Amniotic epithelial cell (primary cell): ENCODE data around the gene CDH11.
A peak's percentile ranks its signal among the peaks of the same experiment; 100 is the strongest.

ENCODE experiments used
- DNase-seq: peaks from one replicate; pipeline ENCODE4 v3.0.0-alpha.2; 2010; ENCODE audit warnings: low read depth

The CDH11 gene, protein sequence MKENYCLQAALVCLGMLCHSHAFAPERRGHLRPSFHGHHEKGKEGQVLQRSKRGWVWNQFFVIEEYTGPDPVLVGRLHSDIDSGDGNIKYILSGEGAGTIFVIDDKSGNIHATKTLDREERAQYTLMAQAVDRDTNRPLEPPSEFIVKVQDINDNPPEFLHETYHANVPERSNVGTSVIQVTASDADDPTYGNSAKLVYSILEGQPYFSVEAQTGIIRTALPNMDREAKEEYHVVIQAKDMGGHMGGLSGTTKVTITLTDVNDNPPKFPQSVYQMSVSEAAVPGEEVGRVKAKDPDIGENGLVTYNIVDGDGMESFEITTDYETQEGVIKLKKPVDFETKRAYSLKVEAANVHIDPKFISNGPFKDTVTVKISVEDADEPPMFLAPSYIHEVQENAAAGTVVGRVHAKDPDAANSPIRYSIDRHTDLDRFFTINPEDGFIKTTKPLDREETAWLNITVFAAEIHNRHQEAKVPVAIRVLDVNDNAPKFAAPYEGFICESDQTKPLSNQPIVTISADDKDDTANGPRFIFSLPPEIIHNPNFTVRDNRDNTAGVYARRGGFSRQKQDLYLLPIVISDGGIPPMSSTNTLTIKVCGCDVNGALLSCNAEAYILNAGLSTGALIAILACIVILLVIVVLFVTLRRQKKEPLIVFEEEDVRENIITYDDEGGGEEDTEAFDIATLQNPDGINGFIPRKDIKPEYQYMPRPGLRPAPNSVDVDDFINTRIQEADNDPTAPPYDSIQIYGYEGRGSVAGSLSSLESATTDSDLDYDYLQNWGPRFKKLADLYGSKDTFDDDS

DNA sequence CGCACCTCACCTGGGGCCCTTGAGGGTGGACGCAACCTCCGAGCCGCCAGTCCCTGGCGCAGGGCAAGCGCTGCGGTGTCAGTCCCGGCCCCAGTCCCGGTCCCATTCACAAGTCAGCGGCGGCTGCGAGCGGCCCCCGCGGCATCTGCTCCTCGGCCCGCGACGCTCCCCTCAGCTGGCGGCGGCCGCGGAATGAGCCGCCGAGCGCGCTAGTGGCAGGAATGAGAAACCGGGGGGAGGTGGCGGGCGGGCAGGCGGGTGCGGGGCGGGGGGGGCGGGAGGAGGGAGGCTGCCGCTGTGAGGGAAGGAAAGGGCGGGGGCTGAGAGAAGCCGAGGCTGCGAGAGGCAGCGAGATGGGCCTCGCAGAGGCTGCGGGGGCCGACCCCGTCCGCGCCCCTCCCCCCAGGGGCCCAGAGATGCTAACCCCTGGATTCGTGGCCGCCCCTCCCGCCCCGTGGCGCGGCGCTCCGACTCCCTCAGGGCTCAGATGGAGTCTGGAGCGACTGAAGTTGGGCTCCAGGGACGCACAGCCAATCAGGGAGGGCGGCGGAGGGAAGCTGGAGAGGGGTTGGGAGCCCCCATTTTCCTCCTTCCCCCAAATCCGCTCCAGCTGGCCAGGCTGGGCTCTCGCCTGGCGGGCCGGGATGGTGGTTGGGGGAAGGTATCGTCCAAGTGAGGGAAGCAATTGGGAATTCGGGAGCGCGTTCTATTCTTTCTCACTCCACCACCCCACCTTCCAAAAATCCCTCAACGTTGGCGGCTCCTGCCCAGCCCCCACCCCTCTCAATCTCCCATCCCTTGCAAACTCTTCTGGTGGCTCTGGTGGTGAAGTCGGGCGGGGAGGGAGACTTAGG lies at the start of gene CDH11:
Gene CDH11, minus strand, starts transcription at position 194 of the 854 bp plus-strand sequence. CDS start 117,194 bp downstream, outside the sequence.
- peak; percentile 82 for DNase-seq

DNA sequence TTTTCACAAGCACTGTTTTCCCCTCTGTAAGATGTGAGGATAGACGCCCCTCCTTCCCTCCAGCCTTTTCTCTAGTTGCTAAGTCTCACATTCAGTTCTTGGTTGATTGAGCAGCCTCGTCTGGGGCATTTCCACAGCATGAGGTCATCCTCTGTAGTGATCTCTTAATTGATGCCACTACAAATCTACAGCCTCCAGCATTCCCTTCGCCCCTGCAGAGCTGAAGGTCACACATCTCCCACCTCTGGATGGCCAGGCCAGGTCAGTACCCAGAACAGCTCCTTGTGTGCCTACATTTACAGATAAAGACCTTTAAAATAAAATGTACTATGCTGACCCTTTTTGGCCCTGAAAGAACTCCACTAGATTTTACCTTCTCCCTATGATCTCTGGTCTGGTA lies 32.5 kb upstream of the CDH11 start:
- DNase-seq: peak; percentile 31

DNA sequence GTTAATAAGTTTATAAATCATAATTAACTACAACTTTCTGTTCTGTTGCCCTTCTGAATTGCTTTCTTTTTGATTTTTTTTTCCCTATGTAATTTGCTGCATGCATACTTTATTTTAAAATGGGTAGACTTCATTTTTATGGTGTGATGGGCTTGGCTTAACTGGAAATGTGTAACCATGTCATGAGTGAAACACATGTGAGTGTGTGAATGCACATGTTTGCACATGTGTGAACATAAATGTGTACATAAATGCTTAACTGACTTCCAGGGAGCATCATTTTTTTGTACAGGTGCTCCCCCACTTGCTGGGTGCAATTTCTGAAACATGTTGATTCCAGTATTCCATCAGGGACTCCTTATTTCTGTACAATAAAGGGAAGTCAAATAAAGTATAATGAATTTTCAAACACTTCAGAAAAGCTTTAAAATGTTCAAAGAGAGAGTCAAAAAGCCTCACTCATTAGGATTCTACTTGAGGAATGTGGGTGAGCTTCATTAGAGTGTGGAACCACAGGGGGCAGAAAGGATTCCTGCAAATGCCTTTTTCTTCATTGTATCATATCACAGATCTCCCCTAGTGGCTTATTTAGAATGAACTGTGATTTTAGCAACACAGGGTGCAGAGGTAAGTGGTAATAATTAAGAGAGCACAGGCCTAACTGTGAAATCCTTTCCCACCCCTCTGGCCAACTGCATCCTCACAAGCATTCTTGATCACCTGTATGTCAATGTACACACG lies 31.7 kb upstream of the CDH11 start:
- DNase-seq: no peak

DNA sequence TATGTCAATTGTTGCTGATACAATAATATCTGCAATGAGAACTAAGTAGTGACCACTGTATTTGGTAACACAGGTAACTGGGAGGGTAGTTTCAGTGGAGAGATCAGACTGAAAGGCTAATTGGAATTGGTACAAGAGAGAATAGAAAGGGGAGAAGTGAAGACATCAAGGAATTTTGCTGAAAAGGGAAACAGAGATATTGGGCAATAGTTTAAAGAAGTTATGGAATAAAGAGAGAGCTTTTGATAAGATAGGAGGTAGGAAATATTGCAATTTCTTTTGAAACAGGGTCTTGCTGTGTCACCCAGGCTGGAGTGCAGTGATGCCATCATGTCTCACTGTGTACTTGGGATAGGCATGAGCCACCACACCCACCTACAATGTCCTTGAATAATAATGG lies 26.9 kb upstream of the CDH11 start:
- peak; percentile 13 for DNase-seq

DNA sequence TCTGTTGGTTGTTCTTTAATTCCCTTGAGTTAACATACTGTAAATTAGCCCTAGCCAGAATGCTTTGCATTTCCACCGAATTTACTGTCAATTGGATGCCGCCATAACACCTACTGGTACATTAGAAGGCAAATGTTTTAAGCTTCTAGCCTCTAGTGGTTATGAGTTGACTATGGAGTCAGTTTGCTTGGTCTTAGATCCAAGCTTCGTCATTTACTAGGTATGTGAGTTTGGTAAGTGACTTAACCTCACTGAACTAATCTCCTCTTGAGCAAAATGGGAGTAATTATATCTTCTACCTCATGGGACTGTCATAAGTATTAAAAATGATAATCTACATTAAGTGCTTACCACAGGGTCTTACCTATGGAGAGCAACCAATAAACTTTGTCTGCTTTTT lies 20.4 kb upstream of the CDH11 start:
- peak; percentile 20 for DNase-seq

DNA sequence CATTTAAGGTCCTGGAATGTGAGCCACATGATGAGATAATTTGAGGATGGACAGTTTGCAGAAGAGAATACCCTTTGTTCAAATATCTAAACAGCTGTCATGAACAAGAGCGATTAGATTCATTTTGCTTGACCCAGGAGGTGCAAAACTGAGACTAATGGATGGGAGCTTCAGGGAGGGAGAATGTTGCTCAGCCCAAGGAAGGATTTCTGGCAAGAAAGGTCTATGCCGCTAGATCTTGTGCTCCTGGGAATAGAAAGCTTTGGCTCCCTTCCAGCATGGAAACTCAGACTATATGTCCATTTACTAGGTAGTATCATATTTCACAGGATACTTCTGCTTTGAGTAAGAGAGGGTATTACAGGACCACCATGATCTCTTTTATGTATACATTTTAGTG lies 14.8 kb upstream of the CDH11 start:
- DNase-seq: no peak

- DNase-seq: no peak
Measured at GRCh38 chr16:65126845-65127624, 5.2 kb upstream of the CDH11 start.

DNA sequence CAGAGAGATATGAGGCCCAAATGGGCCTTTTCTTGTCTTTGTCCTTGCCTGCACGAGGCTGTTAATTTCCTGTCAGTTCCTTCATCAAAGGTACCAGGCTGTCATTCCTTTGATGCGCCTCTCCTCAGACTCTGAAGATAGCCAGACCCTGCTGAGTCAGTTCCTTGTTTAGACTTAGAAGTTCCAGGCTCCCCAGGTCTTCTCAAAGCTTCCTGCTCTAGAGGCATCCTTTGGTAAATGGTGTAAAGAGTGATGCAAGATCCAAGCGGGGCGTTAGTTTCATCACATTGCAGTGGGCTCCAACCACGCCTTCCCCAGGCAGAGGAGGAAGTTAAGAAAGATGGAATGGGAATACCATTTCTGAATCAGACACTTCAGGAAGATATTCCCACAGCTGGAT lies 4.0 kb upstream of the CDH11 start:
- peak; percentile 96 for DNase-seq

DNA sequence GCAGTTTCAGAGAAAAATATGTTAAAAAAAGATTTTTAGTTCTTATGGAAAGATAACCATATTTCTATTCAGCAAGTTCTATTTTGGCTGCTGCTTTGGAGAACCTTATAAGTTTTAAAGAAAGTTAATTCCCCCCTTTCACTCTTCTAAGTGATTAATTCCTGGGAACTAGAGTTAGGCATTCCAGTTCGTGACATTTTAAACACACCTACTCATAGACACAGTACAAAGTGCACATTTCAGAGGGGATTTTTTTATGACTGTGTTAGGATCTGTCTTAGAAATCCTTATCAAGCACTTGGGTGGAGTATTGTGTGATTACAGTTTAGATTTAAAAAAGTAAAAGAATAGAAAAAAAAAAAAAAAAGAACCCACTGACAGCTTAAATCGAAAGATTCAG lies 3.5 kb upstream of the CDH11 start:
- DNase-seq: peak; percentile 41

GRCh38 chr16:65124596-65124995 lies 2.7 kb upstream of the CDH11 start:
- DNase-seq: peak; percentile 61

DNA sequence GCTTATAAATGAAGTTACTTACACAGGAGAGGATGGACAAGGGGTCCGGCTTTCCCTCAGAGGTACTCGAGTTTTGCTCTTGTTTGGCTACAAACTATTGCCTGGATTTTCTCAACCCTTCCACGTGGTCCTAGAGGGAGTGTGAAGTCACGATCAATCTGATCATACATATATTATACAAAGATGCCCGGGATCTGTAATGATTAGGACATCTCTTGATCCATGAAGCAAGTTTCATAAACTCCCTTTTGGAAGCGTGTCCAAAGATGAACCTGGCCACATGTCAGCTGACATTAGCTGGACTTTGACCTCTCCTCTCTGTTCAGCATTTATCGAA lies 2.3 kb upstream of the CDH11 start:
- DNase-seq: no peak

DNA sequence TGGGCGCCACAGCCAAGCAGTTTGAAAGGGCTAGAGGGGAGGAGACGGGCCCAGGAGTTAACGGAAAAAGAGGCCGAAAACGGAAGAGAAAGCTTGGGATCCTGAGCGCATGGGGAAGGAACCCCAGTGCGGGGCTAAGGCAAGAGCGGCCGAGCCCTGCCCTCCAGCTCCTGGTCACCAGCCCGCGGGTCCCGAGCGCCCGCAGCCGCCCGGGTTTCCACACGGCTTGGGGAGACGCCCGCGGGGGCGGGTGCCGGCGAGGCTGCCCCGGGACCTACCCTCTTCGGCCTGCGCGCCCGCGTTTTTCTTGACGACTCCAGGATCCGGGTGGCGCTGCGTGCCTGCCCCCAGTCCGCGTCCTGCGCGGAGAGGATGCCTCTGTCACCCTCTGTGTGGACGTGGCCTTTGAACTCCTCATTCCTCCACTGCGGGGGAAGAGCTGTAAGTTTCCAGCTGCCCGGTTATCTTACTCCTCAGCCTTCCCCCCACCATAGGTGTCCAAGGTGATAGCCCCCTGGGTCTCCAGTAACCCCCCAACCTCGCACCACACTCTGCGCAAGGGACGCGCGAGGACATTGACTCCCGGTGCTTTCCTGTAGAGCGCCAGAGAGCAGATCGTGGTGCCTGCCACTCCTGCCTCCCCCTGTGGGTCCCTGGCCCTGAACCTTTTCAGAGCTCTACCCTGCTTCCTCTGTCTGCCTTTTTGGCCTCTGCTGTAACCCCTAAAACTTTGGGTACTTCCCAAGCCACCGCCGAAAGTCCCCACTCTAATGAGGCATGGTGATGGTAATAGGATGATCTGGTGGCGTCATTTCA lies 1.7 kb upstream of the CDH11 start:
- peak; percentile 13 for DNase-seq

GRCh38 chr16:65122724-65123395 lies 997 bp upstream of the CDH11 start:
- DNase-seq: peak; percentile 63

- peak; percentile 29 for DNase-seq
Measured at GRCh38 chr16:65120831-65121721, 787 bp downstream of the CDH11 start.

DNA sequence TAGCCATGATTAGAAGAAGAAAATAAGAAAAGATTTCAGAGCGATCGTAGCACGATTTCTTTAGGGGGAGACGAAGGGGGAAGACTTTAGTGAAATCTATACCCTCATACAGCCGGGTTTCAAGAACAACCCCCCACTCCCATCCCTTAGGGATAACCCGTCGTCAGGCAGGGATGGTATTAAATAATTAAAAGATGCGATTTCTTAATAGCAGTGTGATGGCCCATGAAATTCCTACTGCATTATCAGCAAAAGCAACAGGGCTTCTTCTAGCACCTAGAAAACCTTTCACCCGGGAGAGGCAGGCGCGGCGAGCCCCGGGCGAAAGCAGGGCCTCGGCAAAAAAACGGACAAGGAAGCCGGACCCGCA lies 1.4 kb downstream of the CDH11 start:
- no peak for DNase-seq

- DNase-seq: peak; percentile 50
Measured at GRCh38 chr16:65119901-65120401, 1.9 kb downstream of the CDH11 start.

GRCh38 chr16:65119435-65119834 lies 2.4 kb downstream of the CDH11 start:
- no peak for DNase-seq

DNA sequence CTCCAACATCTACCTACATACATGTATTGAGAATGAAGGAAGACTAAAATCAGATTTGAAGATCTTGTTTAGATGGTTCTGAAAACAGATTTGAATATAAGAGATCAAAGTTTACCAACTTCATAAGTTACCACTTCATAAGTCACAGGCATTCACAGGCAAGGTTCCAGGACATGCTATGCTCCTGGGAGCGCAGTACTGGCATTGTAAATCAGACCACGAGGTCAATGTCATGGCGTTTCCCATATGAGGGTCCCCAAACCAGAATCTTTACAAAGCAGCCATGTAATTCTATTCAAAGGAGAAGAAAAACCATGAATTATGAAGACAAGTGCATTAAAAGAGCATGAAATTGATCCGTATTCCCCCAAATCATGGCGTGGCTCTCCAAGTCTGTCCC lies 3.0 kb downstream of the CDH11 start:
- peak; percentile 26 for DNase-seq
